WI38 (cell line): ENCODE data around the gene KCNK17.

Experiments used
- H3K4me3 ChIP-seq: 2 replicates; pipeline ENCODE4 v1.5.1; 2011; ENCODE audit warnings: low read depth, mild to moderate bottlenecking, control low read depth, low read length
- CTCF ChIP-seq: IDR thresholded peaks from 2 replicates; pipeline ENCODE4 v1.5.1; 2012; ENCODE audit warnings: low read depth, mild to moderate bottlenecking, control low read depth, low read length

KCNK17 gene

GRCh38 chr6:39335780-39336545 is 21.7 kb upstream of the KCNK17 start:
- TF ChIP-seq CTCF = no peak
- H3K4me3 ChIP-seq = no peak overlapping the region

- H3K4me3 ChIP-seq = no peak overlapping the region
- TF ChIP-seq CTCF = no peak
Observed at GRCh38 chr6:39333644-39334438, 19.6 kb upstream of the KCNK17 start.

- TF ChIP-seq CTCF = no peak
- H3K4me3 ChIP-seq = no peak overlapping the region
Observed at GRCh38 chr6:39330476-39330875, 16.3 kb upstream of the KCNK17 start.

GRCh38 chr6:39330057-39330456 is 15.8 kb upstream of the KCNK17 start:
- no peak for TF ChIP-seq CTCF
- no peak overlapping the region for H3K4me3 ChIP-seq

GRCh38 chr6:39328066-39328465 is 13.8 kb upstream of the KCNK17 start:
- TF ChIP-seq CTCF = no peak
- no peak overlapping the region for H3K4me3 ChIP-seq

- H3K4me3 ChIP-seq = no peak overlapping the region
- no peak for TF ChIP-seq CTCF
Observed at GRCh38 chr6:39327507-39327906, 13.3 kb upstream of the KCNK17 start.

- no peak for TF ChIP-seq CTCF
- H3K4me3 ChIP-seq = no peak within 1 kb of the TSS
Observed at GRCh38 chr6:39322306-39322850, 8.2 kb upstream of the KCNK17 start, which contains the start of gene KCNK16. TSS of gene KCNK16 (minus strand) at chr6:39322702. CDS start at chr6:39322540, 162 bp downstream.
